ENCODE data around the gene BATF2.

Gene BATF2

GRCh38 chr11:64963072-64963631 is 33.6 kb downstream of the BATF2 start:
- no peak for DNase-seq

DNA sequence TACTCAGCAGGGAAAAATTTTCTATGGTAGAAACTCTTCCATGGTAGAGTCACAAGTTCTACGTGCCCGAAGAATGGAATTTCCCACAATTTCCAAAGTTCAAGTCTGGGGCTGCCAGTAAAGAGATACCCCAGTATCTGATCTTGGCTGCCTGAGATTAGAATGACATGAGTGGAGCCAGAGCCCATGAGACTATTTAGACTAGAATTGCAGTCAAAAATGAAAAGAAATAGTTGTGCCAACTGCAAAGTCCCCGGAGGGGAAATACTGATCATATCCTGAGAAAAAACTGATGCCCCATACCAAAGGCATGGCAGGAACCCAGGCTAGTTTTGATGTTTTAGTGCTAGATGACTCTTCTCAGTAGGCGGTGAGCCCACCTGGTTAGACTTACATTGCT is 36.1 kb downstream of the BATF2 start:
- DNase-seq: no peak

DNA sequence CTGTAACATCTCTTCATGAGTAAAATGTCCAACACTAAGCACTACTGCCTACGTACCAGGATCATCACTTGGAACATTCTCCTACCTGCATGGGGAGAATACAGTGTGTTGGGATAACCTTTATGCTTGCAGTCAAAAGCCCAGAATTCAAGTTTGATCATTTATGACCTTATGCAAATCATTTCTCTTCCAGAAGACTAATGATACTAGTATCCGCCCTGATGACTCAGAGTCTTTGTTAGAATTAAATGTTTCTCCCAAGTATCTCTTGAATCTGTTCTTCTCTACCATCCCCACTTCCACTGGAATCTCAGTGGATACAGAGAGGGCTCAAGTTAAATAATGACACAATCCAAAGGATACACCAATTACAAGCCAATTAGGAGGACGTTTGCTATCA is 37.3 kb downstream of the BATF2 start:
- no peak for DNase-seq

DNA sequence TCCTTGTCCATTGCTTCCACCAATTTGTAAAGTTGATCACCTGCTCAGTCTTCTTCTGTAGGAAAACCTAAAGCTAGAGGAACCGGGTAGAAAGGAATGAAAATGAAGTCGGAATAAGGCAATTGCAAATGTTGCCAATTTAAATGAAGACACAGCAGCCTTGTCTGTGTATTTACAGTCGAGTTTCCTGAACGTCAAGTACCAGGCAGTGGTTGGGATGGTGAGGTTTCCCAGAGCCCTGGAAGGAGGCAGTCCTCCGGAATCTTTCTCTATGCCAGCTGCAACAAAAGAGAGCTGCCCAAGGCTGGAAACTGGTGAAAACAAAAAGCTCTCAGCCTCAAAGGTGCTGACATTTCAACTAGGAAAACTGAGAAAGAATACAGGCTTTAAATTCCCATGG is 42.6 kb downstream of the BATF2 start:
- no peak for DNase-seq

DNA sequence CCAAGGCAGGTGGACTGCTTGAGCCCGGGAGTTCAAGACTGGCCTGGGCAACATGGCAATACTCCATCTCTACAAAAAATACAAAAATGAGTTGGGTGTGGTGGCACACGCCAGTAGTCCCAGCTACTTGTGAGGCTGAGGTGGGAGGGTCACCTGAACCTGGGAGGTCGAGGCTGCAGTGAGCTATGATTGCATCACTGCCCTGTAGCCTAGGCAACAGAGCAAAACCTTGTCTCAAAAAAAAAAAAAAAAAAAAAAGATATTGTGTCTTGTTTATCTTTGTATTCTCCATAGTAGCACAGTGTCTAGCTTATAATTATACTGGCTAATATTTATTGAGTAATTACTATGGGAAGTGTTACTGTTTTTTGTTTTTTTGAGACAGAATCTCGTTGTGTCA is 45.2 kb downstream of the BATF2 start:
- DNase-seq: no peak

DNA sequence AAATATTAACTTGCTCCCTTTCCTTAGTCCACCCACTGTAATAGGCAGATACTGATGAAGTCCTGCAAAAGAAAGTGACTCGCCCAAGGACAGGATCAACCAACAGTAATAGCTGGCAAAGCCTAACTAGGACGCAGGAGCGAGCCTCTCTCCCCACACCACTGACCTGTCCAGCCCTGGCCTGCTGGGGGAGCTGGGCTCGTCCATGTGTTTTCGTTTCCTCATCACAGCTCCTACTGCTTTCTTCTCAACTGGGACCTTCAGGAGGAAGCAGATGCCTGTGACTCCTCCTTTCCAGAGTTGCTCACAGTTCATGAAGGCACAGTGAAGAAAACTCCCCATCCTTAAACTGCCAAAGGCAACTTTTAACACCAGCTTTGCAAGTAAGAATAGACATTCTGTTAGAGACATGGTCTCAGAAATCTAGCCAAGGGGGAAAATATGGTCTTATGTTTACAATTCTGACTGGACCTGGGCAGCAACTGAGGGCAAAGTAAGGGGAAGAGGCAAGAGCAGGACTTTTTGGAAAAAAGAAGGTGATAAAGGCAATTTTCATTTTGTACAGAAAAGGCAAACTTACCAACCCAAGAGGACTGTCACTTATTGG is 49.5 kb downstream of the BATF2 start:
- DNase-seq: no peak
